Measurements from ENCODE around the gene SHISA8.
A peak's percentile ranks its signal among the peaks of the same experiment; 100 is the strongest.

SHISA8 gene

GRCh38 chr22:41933411-41934177 is 18.7 kb upstream of the SHISA8 start:
- no peak for DNase-seq

GRCh38 chr22:41932353-41932752 is 17.5 kb upstream of the SHISA8 start:
- DNase-seq = no peak

GRCh38 chr22:41931701-41932269 is 16.9 kb upstream of the SHISA8 start:
- peak in 1 of 2 donors; percentile 59 for DNase-seq

- DNase-seq = no peak
These were observed 14.5 kb upstream of the SHISA8 start for GRCh38 chr22:41929418-41929810.

- peak in 1 of 2 donors; percentile 59 for DNase-seq
These were observed 13.9 kb upstream of the SHISA8 start for GRCh38 chr22:41928593-41929417.

GRCh38 chr22:41927813-41928212 is 12.9 kb upstream of the SHISA8 start:
- no peak for DNase-seq

- peak; percentile 76 to 82 for DNase-seq
These were observed 11.0 kb upstream of the SHISA8 start for GRCh38 chr22:41925783-41926460.

GRCh38 chr22:41923595-41924276 is 8.9 kb upstream of the SHISA8 start:
- no peak for DNase-seq

GRCh38 chr22:41922940-41923594 is 8.2 kb upstream of the SHISA8 start:
- DNase-seq = no peak

GRCh38 chr22:41922328-41922727 is 7.5 kb upstream of the SHISA8 start:
- no peak for DNase-seq

GRCh38 chr22:41920271-41920976 is 5.5 kb upstream of the SHISA8 start:
- DNase-seq = peak in 1 of 2 donors; percentile 50

GRCh38 chr22:41919357-41920224 is 4.7 kb upstream of the SHISA8 start:
- peak; percentile 55 to 73 for DNase-seq

GRCh38 chr22:41917903-41918791 is 3.3 kb upstream of the SHISA8 start:
- peak; percentile 27 to 49 for DNase-seq

- no peak for DNase-seq
These were observed 2.6 kb upstream of the SHISA8 start for GRCh38 chr22:41917375-41917902.

GRCh38 chr22:41916745-41917358 is 2.0 kb upstream of the SHISA8 start:
- DNase-seq = no peak

- DNase-seq = no peak
These were observed 1.1 kb upstream of the SHISA8 start for GRCh38 chr22:41915786-41916493.

GRCh38 chr22:41914611-41915034 is 251 bp downstream of the SHISA8 start:
- DNase-seq = no peak

Measured in CD4-positive, alpha-beta T cell treated with Interferon alpha-2 for 1 hour (primary cell).